ENCODE results near the gene GRIN1.

GRIN1 gene

DNA sequence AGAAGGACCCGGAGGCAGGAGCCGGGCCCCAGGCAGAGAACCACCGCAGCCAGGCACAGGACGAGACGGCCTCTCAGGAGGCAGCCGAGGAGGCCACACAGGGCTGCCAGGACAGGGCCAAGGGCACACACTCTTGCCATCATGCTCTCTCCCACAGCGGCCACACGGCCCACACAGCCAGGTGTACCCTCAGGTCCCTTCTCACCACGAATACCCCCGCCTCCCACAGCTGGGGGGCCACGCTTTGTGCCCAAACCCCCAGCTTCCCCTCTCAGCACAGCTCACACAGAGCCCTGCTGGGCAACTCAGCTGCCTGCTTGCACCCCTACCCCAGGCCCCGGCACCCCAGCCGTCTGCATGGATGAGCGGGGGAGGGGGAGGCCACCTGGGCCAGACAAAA lies 54.8 kb downstream of the GRIN1 start:
- no peak for DNase-seq (ENCODE audit: low read depth)

DNA sequence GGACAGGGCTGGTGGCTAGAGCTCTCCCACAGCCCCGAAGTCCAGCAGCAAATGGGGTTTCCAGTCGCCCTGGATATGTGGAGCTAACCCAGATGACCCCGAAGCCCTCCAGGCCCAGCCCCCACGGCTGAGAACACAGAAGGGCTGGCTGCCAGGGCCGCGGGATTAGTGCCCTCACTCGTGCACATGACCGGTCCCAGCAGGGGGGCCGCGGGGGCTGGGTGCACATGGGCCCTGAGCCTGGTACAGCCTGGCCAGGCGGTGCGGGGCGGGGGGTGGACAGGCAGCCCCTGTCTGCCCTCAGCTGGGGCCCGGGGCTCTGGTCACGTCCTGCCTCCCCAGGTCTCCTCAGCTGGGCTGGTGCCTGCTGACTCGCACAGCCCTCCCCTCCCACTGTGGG lies 55.4 kb downstream of the GRIN1 start:
- no peak for DNase-seq (ENCODE audit: low read depth)

DNA sequence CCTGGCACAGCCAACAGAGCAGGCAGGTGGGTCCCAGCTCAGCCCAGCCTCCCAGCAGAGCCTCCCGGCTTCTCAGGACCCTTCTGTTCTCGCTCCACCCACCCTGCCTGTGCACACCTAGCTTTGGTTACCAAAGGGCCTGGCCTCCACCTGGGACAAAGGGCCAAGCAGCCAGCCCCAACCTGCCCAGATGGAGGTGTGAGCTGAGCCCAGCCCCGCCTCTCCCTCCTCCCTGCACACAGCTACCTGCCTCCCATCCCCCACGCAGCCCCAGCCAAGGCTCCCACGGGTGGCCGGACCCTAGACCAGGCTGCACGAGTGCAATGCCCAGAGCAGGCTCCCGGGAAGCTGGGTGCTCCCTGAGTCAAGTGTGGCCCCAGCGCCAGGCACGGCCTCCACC lies 56.0 kb downstream of the GRIN1 start:
- no peak for DNase-seq (ENCODE audit: low read depth)

- no peak for DNase-seq (ENCODE audit: low read depth)
Observed at GRCh38 chr9:137195525-137196220, 56.7 kb downstream of the GRIN1 start.

DNA sequence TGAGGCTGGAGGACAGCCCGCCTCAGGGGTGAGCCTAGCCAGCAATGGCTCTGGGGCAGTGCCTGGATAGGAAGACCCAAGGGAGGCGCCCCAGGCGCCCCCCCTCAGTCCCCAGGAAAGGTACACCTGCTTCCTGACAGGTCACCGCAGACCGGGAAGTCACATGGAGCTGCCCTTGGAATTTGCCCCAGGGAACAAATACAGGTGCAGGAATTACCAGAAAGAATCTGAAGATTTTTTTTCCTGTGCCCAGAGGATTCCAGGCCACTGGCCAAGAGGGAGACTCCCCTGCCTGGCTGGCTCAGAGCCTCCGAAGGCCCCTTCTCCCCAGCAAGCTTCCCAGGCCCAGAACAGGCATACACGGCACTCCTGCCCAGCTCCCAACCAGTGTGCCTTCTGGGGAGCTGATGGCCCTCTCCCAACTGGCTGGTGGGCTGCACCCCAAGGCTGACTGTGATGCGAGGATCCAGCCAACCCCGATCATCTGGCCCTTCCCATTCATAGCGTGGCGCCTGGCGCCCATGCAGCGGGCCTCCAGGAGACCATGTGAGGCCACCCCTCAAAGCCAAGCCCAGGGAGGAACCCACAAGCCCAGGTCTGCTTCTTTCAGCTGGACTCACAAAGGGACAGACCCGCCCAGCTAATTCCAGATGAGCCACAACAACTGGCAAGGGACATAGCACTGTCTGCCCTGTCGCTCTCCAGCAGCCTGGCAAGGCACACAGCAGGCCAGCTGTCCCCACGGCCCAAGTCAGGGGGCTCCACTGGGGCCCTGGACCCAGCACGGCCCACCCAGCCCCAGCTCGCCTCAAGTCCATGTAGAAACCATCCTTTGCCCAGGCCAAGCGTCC lies 59.3 kb downstream of the GRIN1 start:
- DNase-seq (ENCODE audit: low read depth): no peak

DNA sequence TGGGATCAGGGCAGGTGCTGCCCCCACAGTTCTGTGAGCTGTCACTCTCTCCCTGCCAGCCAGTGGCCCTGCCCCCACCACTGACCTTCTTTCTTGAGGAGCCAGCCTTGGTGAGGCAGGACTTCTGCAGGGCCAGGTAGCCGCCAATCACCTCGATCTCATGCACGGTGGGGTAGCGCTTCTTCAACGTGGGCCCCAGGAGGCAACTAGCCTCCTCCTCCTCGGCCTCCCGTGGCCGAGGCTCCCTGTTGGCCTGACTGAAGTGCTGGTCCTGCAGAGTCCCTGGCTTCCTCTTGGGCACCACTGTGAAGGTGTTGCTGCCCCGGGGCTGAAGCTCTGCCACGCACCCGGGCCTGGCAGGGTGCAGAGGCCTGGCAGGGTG lies 59.9 kb downstream of the GRIN1 start:
- no peak for DNase-seq (ENCODE audit: low read depth)

DNA sequence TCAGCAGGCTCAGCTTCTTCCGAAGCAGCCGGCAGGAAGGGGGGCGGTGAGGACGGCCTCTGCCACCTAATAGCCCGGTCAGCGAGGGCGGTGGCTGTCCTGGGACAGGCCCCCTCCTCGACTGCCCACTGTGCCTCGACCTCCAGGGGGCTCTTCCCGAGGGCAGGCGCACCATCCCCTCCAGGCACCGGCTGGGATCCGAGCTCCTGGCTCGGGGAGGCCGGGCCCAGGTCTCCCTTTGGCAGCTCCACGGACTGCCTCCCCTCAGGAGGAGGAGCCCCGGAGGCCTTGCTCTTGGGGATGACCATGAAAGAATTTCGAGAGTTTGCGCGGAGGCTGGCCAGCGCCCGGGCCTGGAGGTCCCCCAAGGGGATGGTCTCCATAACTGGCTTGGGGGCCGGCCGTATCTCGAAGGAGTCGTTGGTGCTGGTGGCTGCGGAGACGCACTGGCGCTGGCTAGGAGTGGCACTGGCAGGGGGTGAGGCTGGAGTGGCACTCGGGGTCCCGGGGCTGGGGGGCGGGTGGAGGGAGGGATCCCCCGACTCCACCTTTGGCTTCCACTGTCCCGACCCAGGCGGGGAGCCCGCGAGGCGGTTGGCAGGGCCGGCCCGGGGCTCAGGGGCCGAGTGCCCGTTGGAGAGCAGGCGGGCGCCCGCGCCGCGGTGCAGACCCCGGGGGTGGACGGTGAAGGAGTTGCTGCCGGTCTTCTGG lies 60.6 kb downstream of the GRIN1 start:
- DNase-seq (ENCODE audit: low read depth): peak; percentile 40

DNA sequence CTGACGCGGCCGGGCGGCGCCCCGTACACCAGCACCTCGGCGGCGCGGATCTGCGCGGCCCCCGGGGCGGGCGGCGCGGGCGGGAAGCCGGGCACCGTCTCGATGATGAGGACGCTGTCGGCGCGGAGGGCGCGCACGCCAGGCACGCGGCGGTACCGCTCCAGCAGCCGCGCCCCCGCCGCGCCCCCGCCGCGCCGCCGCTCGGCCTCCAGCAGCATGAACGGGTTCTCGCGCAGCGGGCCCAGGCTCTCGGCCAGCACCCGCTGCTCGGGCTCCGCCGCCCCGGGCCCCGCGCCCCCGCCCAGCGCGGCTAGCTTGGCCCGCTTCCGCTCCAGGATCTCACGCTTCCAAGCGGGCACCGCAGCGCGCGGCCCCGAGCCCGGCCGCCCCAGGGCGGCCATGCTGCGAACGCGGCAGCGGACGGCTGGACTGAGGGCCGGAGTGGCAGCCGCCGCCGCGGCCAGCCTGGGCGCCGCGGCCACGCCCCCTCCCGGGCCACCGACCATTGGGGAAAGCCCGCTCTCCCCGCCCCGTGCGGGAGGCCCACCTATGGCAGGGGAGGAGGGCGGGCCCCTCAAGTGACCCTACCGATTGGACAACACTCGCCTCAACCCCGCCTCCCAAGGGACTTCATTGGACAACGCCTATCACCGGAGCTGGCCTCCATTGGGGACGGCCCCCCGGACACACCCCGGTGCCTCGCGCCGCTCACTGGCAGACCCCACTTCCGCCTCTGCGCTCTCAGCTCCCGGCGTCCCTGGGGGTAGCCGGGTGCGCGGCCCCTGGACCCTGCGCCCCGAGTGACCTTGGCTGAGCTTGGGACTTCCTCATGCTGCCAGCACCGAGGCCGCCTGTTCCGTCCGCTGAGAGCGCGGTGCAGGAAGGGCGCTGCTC lies 61.6 kb downstream of the GRIN1 start, which contains the start of gene TPRN:
TSS of gene TPRN (minus strand) at position 431 of the 894 bp plus-strand sequence. CDS start at position 401, 30 bp downstream.
- peak; percentile 100 for DNase-seq (ENCODE audit: low read depth)

GRCh38 chr9:137201205-137201868 lies 62.4 kb downstream of the GRIN1 start:
- no peak for DNase-seq (ENCODE audit: low read depth)

- DNase-seq (ENCODE audit: low read depth): no peak
Observed at GRCh38 chr9:137202966-137203365, 64.0 kb downstream of the GRIN1 start.

GRCh38 chr9:137204731-137205125 lies 65.8 kb downstream of the GRIN1 start:
- DNase-seq (ENCODE audit: low read depth): no peak

- DNase-seq (ENCODE audit: low read depth): peak; percentile 89
Observed at GRCh38 chr9:137205126-137206069, 66.4 kb downstream of the GRIN1 start, which contains the start of the genes NDOR1 and TMEM203. TSS of gene NDOR1 (plus strand) at chr9:137205700. CDS start at chr9:137205778, 78 bp downstream. TSS of gene TMEM203 (minus strand) at chr9:137205648. CDS start at chr9:137205414, 234 bp downstream.

DNA sequence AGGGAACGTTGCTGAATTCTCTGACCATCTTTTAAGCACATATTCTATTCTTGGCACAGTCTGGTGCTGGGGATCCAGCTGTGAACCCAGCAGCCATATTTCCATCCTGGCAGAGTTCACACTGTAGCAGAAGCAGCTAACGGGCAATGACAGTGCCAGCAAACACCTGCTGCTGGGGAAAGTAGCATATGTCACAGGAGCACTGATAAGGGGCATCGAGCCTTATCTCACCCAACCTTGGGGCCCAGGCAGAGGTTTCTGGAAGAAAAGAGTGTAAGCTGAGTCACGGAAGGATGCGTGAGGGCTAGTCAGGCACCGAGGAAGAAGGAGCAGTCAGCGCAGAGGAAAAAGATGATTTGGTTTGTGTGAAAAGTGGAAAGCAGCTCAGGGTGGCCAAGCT lies 67.6 kb downstream of the GRIN1 start:
- DNase-seq (ENCODE audit: low read depth): no peak

DNA sequence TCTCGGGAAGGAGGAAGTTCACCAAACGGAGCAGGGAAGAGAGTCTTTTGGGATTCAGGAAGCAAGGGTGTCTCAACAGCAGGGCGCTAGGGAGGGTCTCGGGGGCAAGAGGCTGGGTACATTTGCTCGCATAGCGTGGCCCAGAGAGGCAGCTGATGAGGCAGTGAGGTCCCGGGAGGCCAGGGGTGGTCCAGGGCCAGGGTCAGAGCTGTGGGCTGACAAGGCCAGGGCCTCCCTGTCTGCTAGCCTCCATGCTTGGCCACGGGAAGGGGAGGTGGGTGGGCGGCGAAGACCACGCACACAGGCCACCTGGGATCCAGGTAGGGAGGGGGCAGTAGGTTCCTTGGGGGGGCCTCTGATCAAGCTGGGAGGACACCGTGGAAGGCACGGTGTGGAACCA lies 72.6 kb downstream of the GRIN1 start:
- DNase-seq (ENCODE audit: low read depth): no peak

DNA sequence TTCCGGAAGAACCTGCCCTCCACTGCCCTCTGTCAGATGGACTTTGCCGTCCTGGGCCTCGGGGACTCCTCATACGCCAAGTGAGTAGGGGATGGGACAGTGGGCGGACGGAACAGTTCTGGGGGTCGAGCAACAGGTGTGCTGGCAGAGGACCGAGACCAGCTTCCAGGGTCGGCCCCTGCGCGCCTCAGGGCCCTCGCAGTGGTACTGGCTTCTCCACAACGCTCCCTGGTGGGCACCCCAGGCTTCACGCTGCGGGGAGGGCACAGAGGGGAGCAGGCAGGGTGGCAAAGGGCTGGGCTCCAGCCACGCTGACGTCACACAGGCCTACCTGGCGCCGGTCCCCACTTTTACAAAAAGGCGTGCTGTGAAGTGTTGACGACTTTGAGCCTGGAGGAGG lies 73.6 kb downstream of the GRIN1 start:
- DNase-seq (ENCODE audit: low read depth): no peak

- peak; percentile 28 for DNase-seq (ENCODE audit: low read depth)
Observed at GRCh38 chr9:137213160-137214060, 74.5 kb downstream of the GRIN1 start.

GRCh38 chr9:137214620-137215019 lies 75.7 kb downstream of the GRIN1 start:
- no peak for DNase-seq (ENCODE audit: low read depth)

- no peak for DNase-seq (ENCODE audit: low read depth)
Observed at GRCh38 chr9:137215196-137215986, 76.4 kb downstream of the GRIN1 start.
